Measurements from ENCODE around the gene ALKBH6. TPM values are rescaled to one million over a fixed set of nuclear protein-coding genes. Genes with fewer than 3 reads are reported as not detected.
A peak's percentile ranks its signal among the peaks of the same experiment; 100 is the strongest.

Gene ALKBH6
- total and polyA plus RNA-seq, 2 of the 13 experiments (the other 11 are each of a cell fraction or from before 2014, with no cell fraction given): 13.7 to 18.1 TPM

DNA sequence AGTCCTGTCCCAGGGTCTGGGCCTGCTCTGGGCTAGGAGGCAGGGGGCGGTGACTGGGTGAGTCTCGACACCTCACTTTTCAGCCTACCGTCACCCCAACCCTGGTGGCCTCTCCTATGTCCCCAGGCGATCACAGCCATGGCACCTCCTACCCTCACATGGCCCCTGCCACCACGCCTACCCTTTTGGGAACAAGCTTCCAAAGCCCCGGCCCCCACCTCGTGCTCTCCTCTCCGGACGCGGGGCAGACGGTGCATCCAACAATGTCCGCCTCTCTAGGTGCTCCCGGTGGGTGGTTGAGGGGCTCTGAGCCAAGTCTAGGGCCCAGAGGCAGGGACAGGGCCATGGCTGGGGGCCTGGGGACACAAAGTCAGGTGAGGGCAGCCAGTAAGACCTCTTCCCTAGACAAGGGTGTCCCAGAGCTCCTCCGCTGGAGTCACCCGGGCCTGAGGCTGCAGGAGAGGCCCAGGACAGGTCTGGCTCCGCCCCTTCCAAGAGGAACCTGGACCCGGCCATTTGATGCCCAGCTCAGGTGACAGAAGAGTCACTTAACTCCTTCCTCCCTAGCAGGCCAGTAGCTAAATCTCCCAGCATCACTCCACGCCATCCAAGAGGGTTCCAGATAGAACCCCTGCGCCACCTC is 5.6 kb downstream of the ALKBH6 start, which contains the start of gene SYNE4 (continued):
- TF ChIP-seq, protein P1, sequence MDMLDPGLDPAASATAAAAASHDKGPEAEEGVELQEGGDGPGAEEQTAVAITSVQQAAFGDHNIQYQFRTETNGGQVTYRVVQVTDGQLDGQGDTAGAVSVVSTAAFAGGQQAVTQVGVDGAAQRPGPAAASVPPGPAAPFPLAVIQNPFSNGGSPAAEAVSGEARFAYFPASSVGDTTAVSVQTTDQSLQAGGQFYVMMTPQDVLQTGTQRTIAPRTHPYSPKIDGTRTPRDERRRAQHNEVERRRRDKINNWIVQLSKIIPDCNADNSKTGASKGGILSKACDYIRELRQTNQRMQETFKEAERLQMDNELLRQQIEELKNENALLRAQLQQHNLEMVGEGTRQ (IDR thresholded peaks at IDR 0.05; ENCODE audit: low read depth, low read length): no peak
- TF ChIP-seq, protein P1 (CRISPR knock-in tag; IDR thresholded peaks at IDR 0.05; ENCODE audit: borderline replicate concordance): no peak
- TF ChIP-seq ZNF816 (CRISPR knock-in tag; IDR thresholded peaks at IDR 0.05; ENCODE audit: borderline replicate concordance) (no peak), ZFP36L2 (CRISPR knock-in tag; IDR thresholded peaks at IDR 0.05) (no peak), NFKBIZ (CRISPR knock-in tag; IDR thresholded peaks at IDR 0.05) (no peak), HDAC6 (IDR thresholded peaks at IDR 0.05; ENCODE audit: low read depth, low read length) (no peak), SIX4 (CRISPR knock-in tag; IDR thresholded peaks at IDR 0.05) (peak; percentile 83), MATR3 (CRISPR knock-in tag; IDR thresholded peaks at IDR 0.05) (no peak), ZNF274 (CRISPR knock-in tag; IDR thresholded peaks at IDR 0.05) (no peak), ZNF564 (CRISPR knock-in tag; IDR thresholded peaks at IDR 0.05) (no peak), GLI4 (CRISPR knock-in tag; IDR thresholded peaks at IDR 0.05; ENCODE audit: borderline replicate concordance) (no peak), ZNF224 (CRISPR knock-in tag; IDR thresholded peaks at IDR 0.05) (no peak), IRF2 (CRISPR knock-in tag; IDR thresholded peaks at IDR 0.05) (0 out of 2 replicates have a peak, but pooled peaks have one; percentile 15), FOSL1 (CRISPR knock-in tag; IDR thresholded peaks at IDR 0.05; ENCODE audit: borderline replicate concordance) (no peak)
- TF ChIP-seq, protein P2, sequence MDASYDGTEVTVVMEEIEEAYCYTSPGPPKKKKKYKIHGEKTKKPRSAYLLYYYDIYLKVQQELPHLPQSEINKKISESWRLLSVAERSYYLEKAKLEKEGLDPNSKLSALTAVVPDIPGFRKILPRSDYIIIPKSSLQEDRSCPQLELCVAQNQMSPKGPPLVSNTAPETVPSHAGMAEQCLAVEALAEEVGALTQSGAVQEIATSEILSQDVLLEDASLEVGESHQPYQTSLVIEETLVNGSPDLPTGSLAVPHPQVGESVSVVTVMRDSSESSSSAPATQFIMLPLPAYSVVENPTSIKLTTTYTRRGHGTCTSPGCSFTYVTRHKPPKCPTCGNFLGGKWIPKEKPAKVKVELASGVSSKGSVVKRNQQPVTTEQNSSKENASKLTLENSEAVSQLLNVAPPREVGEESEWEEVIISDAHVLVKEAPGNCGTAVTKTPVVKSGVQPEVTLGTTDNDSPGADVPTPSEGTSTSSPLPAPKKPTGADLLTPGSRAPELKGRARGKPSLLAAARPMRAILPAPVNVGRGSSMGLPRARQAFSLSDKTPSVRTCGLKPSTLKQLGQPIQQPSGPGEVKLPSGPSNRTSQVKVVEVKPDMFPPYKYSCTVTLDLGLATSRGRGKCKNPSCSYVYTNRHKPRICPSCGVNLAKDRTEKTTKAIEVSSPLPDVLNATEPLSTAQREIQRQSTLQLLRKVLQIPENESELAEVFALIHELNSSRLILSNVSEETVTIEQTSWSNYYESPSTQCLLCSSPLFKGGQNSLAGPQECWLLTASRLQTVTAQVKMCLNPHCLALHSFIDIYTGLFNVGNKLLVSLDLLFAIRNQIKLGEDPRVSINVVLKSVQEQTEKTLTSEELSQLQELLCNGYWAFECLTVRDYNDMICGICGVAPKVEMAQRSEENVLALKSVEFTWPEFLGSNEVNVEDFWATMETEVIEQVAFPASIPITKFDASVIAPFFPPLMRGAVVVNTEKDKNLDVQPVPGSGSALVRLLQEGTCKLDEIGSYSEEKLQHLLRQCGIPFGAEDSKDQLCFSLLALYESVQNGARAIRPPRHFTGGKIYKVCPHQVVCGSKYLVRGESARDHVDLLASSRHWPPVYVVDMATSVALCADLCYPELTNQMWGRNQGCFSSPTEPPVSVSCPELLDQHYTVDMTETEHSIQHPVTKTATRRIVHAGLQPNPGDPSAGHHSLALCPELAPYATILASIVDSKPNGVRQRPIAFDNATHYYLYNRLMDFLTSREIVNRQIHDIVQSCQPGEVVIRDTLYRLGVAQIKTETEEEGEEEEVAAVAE (CRISPR knock-in tag; IDR thresholded peaks at IDR 0.05; ENCODE audit: borderline replicate concordance): no peak
- TF ChIP-seq, protein P3, sequence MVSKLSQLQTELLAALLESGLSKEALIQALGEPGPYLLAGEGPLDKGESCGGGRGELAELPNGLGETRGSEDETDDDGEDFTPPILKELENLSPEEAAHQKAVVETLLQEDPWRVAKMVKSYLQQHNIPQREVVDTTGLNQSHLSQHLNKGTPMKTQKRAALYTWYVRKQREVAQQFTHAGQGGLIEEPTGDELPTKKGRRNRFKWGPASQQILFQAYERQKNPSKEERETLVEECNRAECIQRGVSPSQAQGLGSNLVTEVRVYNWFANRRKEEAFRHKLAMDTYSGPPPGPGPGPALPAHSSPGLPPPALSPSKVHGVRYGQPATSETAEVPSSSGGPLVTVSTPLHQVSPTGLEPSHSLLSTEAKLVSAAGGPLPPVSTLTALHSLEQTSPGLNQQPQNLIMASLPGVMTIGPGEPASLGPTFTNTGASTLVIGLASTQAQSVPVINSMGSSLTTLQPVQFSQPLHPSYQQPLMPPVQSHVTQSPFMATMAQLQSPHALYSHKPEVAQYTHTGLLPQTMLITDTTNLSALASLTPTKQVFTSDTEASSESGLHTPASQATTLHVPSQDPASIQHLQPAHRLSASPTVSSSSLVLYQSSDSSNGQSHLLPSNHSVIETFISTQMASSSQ (IDR thresholded peaks at IDR 0.05; ENCODE audit: low read depth): no peak
- TF ChIP-seq, protein P3 (CRISPR knock-in tag; IDR thresholded peaks at IDR 0.05; ENCODE audit: borderline replicate concordance): 0 out of 2 replicates have a peak, but pooled peaks have one; percentile 35
- TF ChIP-seq, protein P4, sequence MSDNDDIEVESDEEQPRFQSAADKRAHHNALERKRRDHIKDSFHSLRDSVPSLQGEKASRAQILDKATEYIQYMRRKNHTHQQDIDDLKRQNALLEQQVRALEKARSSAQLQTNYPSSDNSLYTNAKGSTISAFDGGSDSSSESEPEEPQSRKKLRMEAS (IDR thresholded peaks at IDR 0.05): peak; percentile 72
- TF ChIP-seq, protein P5, sequence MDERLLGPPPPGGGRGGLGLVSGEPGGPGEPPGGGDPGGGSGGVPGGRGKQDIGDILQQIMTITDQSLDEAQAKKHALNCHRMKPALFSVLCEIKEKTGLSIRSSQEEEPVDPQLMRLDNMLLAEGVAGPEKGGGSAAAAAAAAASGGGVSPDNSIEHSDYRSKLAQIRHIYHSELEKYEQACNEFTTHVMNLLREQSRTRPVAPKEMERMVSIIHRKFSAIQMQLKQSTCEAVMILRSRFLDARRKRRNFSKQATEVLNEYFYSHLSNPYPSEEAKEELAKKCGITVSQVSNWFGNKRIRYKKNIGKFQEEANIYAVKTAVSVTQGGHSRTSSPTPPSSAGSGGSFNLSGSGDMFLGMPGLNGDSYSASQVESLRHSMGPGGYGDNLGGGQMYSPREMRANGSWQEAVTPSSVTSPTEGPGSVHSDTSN (CRISPR knock-in tag; IDR thresholded peaks at IDR 0.05): no peak

Measured in HepG2 (cell line).